ENCODE measurements around the gene SNUPN. TPM values are rescaled to one million over a fixed set of nuclear protein-coding genes. Genes with fewer than 3 reads are reported as not detected.
A peak's percentile ranks its signal among the peaks of the same experiment; 100 is the strongest.

Gene SNUPN
- total RNA-seq, 4 donors from 2014 or later, result 24.7 to 31.8 (median 27.8) TPM

DNA sequence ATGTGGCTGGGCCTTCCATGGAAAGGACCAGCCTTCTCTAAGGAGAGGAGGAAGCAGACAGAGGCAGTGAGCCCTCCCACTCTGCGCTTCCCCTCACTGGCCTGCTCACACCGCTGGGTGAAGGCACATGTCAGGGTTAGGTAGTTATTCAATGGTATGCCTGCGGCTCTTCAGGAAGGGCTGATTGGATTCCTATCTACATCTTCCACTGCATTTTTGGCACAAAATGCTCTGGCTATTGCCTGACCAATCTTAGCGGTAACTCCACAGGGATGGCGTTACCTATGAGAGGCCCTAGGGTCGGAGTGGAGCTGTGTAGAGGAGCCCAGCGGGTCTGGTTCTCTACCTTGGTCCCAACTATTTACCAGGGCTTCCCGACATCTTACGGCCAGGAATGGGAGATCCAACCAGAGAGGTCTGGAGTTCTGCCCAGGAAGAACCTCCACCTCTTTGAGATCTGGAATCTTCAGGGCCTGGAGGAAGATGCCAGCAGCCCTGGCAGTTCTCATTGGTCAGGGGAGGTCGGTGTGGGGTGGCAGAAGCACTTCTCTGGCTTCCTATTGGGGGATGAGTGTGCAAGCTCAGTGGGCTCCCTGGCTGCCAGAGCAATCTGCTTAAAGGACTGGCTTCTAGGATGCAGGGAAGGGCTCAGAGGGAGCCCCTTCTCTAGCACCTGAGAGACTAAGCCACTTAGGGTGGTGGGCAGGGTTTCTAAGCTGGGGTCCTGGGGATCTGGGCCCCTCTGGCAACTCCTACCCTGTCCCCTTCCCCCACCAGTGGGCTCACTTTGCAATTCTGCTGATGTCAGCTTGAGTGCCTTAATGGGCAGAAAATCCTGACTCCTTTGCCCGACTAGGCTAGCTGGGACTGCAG, 46.4 kb upstream of the SNUPN start:
- DNase-seq, result no peak
- TF ChIP-seq, protein P1, sequence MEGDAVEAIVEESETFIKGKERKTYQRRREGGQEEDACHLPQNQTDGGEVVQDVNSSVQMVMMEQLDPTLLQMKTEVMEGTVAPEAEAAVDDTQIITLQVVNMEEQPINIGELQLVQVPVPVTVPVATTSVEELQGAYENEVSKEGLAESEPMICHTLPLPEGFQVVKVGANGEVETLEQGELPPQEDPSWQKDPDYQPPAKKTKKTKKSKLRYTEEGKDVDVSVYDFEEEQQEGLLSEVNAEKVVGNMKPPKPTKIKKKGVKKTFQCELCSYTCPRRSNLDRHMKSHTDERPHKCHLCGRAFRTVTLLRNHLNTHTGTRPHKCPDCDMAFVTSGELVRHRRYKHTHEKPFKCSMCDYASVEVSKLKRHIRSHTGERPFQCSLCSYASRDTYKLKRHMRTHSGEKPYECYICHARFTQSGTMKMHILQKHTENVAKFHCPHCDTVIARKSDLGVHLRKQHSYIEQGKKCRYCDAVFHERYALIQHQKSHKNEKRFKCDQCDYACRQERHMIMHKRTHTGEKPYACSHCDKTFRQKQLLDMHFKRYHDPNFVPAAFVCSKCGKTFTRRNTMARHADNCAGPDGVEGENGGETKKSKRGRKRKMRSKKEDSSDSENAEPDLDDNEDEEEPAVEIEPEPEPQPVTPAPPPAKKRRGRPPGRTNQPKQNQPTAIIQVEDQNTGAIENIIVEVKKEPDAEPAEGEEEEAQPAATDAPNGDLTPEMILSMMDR (IDR thresholded peaks at IDR 0.05), result no peak
- no peak for TF ChIP-seq POLR2A (IDR thresholded peaks at IDR 0.05)
- Histone ChIP-seq H3K4me3 (replicated peaks in 1 of 3) (no peak overlapping the region), H3K9me3 (no peaks in the 10 kb centered on the region), H3K27ac (peak overlapping the region in 2 of 3 donors; percentile 73), H3K4me1 (peaks cover 18 to 37% of the 10 kb centered on the region in 2 donors), H3K27me3 (no peaks in the 10 kb centered on the region), H3K36me3 (no peaks in the 10 kb centered on the region)
- intact Hi-C loops (cut with DNase I), result no loop called here
- whole genome bisulfite sequencing, 2 donors, result 80 to 84% methylated on average over 10 to 11 of the region's 11 CpGs

GRCh38 chr15:75669879-75670212, 44.3 kb upstream of the SNUPN start:
- TF ChIP-seq POLR2A (IDR thresholded peaks at IDR 0.05), result no peak
- TF ChIP-seq, protein P1 (IDR thresholded peaks at IDR 0.05), result no peak
- H3K4me3 ChIP-seq (replicated peaks in 1 of 3), result no peak overlapping the region
- intact Hi-C loops (cut with DNase I), result no loop called here
- H3K27me3 ChIP-seq, result no peaks in the 10 kb centered on the region
- no peak for DNase-seq
- no peaks in the 10 kb centered on the region for H3K9me3 ChIP-seq
- H3K4me1 ChIP-seq, result peaks cover 23 to 41% of the 10 kb centered on the region in 2 donors
- no peaks in the 10 kb centered on the region for H3K36me3 ChIP-seq
- WGBS, 2 donors, result 81 to 100% methylated on average over 2 to 6 of the region's 6 CpGs
- H3K27ac ChIP-seq, result no peak overlapping the region

GRCh38 chr15:75669191-75669878, 43.8 kb upstream of the SNUPN start:
- peak; percentile 21 to 48 for DNase-seq
- intact Hi-C loops (cut with DNase I), result no loop called here
- Histone ChIP-seq H3K4me1 (peaks cover 23 to 41% of the 10 kb centered on the region in 2 donors), H3K9me3 (no peaks in the 10 kb centered on the region), H3K4me3 (replicated peaks in 1 of 3) (no peak overlapping the region), H3K27ac (peak overlapping the region in 1 of 3 donors; percentile 39), H3K36me3 (no peaks in the 10 kb centered on the region), H3K27me3 (no peaks in the 10 kb centered on the region)
- WGBS, 2 donors, result 64 to 78% methylated on average over 9 to 10 of the region's 14 CpGs
- TF ChIP-seq POLR2A (IDR thresholded peaks at IDR 0.05), result no peak
- TF ChIP-seq, protein P1 (IDR thresholded peaks at IDR 0.05), result no peak

- Histone ChIP-seq H3K27me3 (no peaks in the 10 kb centered on the region), H3K4me1 (peaks cover 5 to 20% of the 10 kb centered on the region in 2 donors), H3K36me3 (no peaks in the 10 kb centered on the region), H3K27ac (peak overlapping the region in 2 of 3 donors; percentile 24 to 61), H3K4me3 (replicated peaks in 1 of 3) (no peak overlapping the region), H3K9me3 (no peaks in the 10 kb centered on the region)
- no peak for TF ChIP-seq POLR2A (IDR thresholded peaks at IDR 0.05)
- TF ChIP-seq, protein P1 (IDR thresholded peaks at IDR 0.05), result no peak
- DNase-seq, result no peak
- WGBS, 2 donors, result 58 to 67% methylated on average over 10 to 13 of the region's 15 CpGs
- intact Hi-C loops (cut with DNase I), result no loop called here
These were observed 41.4 kb upstream of the SNUPN start for GRCh38 chr15:75666823-75667501.
